Mesendoderm (in vitro differentiated cells): ENCODE results near the gene CENPC.
"Not testable (repeated sequence)": the region's sequence is repeated elsewhere in the genome, so short reads cannot be mapped to it uniquely, and the experiment has no call there.

Source experiments
- DNase-seq: peaks from one replicate; pipeline ENCODE4 v3.0.0; 2013
- H2AK5ac ChIP-seq: 2 replicates; pipeline ENCODE4 v1.6.1; 2013; ENCODE audit warnings: low read length, inconsistent platforms
- H2BK120ac ChIP-seq: 2 replicates; pipeline ENCODE4 v1.6.1; 2013; ENCODE audit warnings: low read depth, mild to moderate bottlenecking, low read length, moderate library complexity, mixed read lengths
- H2BK15ac ChIP-seq: replicated peaks from 2 replicates; pipeline ENCODE4 v1.6.1; 2013; ENCODE audit warnings: low read depth, mild to moderate bottlenecking, moderate library complexity
- H2BK5ac ChIP-seq: 2 replicates; pipeline ENCODE4 v1.6.1; 2013; ENCODE audit warnings: low read length, inconsistent platforms
- H3K18ac ChIP-seq: 2 replicates; pipeline ENCODE4 v1.6.1; 2013; ENCODE audit warnings: mild to moderate bottlenecking, low read length, mixed read lengths
- H3K23ac ChIP-seq: one replicate; pipeline ENCODE4 v1.6.1; 2013; ENCODE audit warnings: low read length
- H3K27ac ChIP-seq: 2 replicates; pipeline ENCODE4 v1.5.1; 2013; ENCODE audit warnings: low read depth, mild to moderate bottlenecking, inconsistent platforms, low read length, moderate library complexity
- H3K27me3 ChIP-seq: 2 replicates; pipeline ENCODE4 v1.6.1; 2013; ENCODE audit warnings: low read length, control low read depth, mild to moderate bottlenecking, inconsistent platforms; ENCODE audit not compliant: insufficient read depth, poor library complexity
- H3K36me3 ChIP-seq: 2 replicates; pipeline ENCODE4 v1.6.1; 2013; ENCODE audit warnings: low read length, inconsistent platforms; ENCODE audit not compliant: control insufficient read depth, insufficient read depth
- H3K4ac ChIP-seq: one replicate; pipeline ENCODE4 v1.6.1; 2013; ENCODE audit warnings: low read depth, mild to moderate bottlenecking, low read length, moderate library complexity
- H3K4me1 ChIP-seq: 2 replicates; pipeline ENCODE4 v1.6.1; 2013; ENCODE audit warnings: low read depth, low read length, inconsistent platforms; ENCODE audit not compliant: control insufficient read depth
- H3K4me2 ChIP-seq: 2 replicates; pipeline ENCODE4 v1.6.1; 2013; ENCODE audit warnings: low read length
- H3K4me3 ChIP-seq: 2 replicates; pipeline ENCODE4 v1.5.1; 2013; ENCODE audit warnings: mild to moderate bottlenecking, low read length
- H3K56ac ChIP-seq: one replicate; pipeline ENCODE4 v1.6.1; 2013; ENCODE audit warnings: low read length
- H3K79me1 ChIP-seq: 2 replicates; pipeline ENCODE4 v1.6.1; 2013; ENCODE audit warnings: low read length, inconsistent platforms
- H3K79me2 ChIP-seq: 2 replicates; pipeline ENCODE4 v1.6.1; 2013; ENCODE audit warnings: mild to moderate bottlenecking, low read length; ENCODE audit not compliant: control insufficient read depth, insufficient read depth
- H3K9ac ChIP-seq: 2 replicates; pipeline ENCODE4 v1.6.1; 2013; ENCODE audit warnings: low read length, inconsistent platforms
- H4K5ac ChIP-seq: one replicate; pipeline ENCODE4 v1.6.1; 2013; ENCODE audit warnings: low read length
- H4K8ac ChIP-seq: one replicate; pipeline ENCODE4 v1.6.1; 2013; ENCODE audit warnings: low read depth, mild to moderate bottlenecking, control low read depth, low read length, moderate library complexity
- WGBS: extraction: QIAGEN DNeasy Blood & Tissue Kit; methylation state at CpG from one replicate; pipeline ENCODE4 v1.1.7; 2013; ENCODE audit warnings: low lambda C conversion rate, missing lambda C conversion rate; ENCODE audit not compliant: insufficient coverage; ENCODE audit errors: extremely low coverage; 5-methylcytosine and 5-hydroxymethylcytosine counted together

The CENPC gene

GRCh38 chr4:67558493-67558892 lies 13.2 kb upstream of the CENPC start, which contains the start of gene STAP1:
STAP1 (plus strand) TSS chr4:67558727; CDS start chr4:67558810, 83 bp downstream.
- Histone ChIP-seq H3K27me3 (no peaks in the 10 kb centered on the region), H3K79me1 (no peaks in the 10 kb centered on the region), H2BK5ac (no peak within 1 kb of the TSS), H4K5ac (no peak within 1 kb of the TSS), H3K36me3 (no peaks in the 10 kb centered on the region), H3K79me2 (no peaks in the 10 kb centered on the region), H4K8ac (no peak within 1 kb of the TSS), H3K56ac (no peak within 1 kb of the TSS), H3K4me2 (no peak within 1 kb of the TSS), H3K4me1 (no peaks in the 10 kb centered on the region), H3K9ac (no peak within 1 kb of the TSS), H2BK15ac (no peak within 1 kb of the TSS), H3K4ac (no peak within 1 kb of the TSS), H3K18ac (no peak within 1 kb of the TSS), H2AK5ac (no peak within 1 kb of the TSS), H2BK120ac (no peak within 1 kb of the TSS), H3K23ac (no peak within 1 kb of the TSS), H3K27ac (no peak within 1 kb of the TSS), H3K4me3 (no peak within 1 kb of the TSS)
- WGBS = no CpG with 5 or more reads among the region's 4 CpGs
- no peak for DNase-seq

- H3K4ac ChIP-seq = no peak overlapping the region
- no peak overlapping the region for H3K9ac ChIP-seq
- DNase-seq = no peak
- no peak overlapping the region for H4K8ac ChIP-seq
- H2BK120ac ChIP-seq = no peak overlapping the region
- H3K4me2 ChIP-seq = no peak overlapping the region
- H2AK5ac ChIP-seq = no peak overlapping the region
- no peaks in the 10 kb centered on the region for H3K27me3 ChIP-seq
- no peak overlapping the region for H3K18ac ChIP-seq
- no peak overlapping the region for H2BK15ac ChIP-seq
- H4K5ac ChIP-seq = no peak overlapping the region
- H3K79me1 ChIP-seq = no peaks in the 10 kb centered on the region
- no peak overlapping the region for H3K4me3 ChIP-seq
- H3K23ac ChIP-seq = no peak overlapping the region
- WGBS = no CpG with 5 or more reads among the region's 2 CpGs
- H3K36me3 ChIP-seq = no peaks in the 10 kb centered on the region
- no peak overlapping the region for H2BK5ac ChIP-seq
- no peak overlapping the region for H3K56ac ChIP-seq
- no peaks in the 10 kb centered on the region for H3K4me1 ChIP-seq
- H3K79me2 ChIP-seq = no peaks in the 10 kb centered on the region
- H3K27ac ChIP-seq = no peak overlapping the region
Observed at GRCh38 chr4:67556436-67556835, 11.1 kb upstream of the CENPC start.

- Histone ChIP-seq H3K56ac (no peak overlapping the region), H4K5ac (no peak overlapping the region), H3K36me3 (no peaks in the 10 kb centered on the region), H3K9ac (no peak overlapping the region), H3K4ac (no peak overlapping the region), H2BK120ac (no peak overlapping the region), H4K8ac (no peak overlapping the region), H2BK15ac (no peak overlapping the region), H3K27me3 (no peaks in the 10 kb centered on the region), H3K23ac (no peak overlapping the region), H3K27ac (no peak overlapping the region), H3K4me2 (no peak overlapping the region), H3K79me1 (no peaks in the 10 kb centered on the region), H2BK5ac (no peak overlapping the region), H2AK5ac (no peak overlapping the region), H3K79me2 (no peaks in the 10 kb centered on the region), H3K4me1 (no peaks in the 10 kb centered on the region), H3K18ac (no peak overlapping the region), H3K4me3 (no peak overlapping the region)
- DNase-seq = no peak
- WGBS = no CpG with 5 or more reads among the region's 3 CpGs
Observed at GRCh38 chr4:67555447-67555846, 10.1 kb upstream of the CENPC start.

GRCh38 chr4:67554096-67554495 lies 8.8 kb upstream of the CENPC start:
- Histone ChIP-seq H3K27ac (no peak overlapping the region), H3K9ac (no peak overlapping the region), H2BK15ac (no peak overlapping the region), H3K27me3 (no peaks in the 10 kb centered on the region), H3K23ac (no peak overlapping the region), H3K4me1 (no peaks in the 10 kb centered on the region), H3K4ac (no peak overlapping the region), H3K18ac (no peak overlapping the region), H3K79me1 (no peaks in the 10 kb centered on the region), H2AK5ac (no peak overlapping the region), H3K4me2 (no peak overlapping the region), H3K4me3 (no peak overlapping the region), H3K79me2 (no peaks in the 10 kb centered on the region), H4K5ac (no peak overlapping the region), H3K36me3 (no peaks in the 10 kb centered on the region), H3K56ac (no peak overlapping the region), H2BK5ac (no peak overlapping the region), H4K8ac (no peak overlapping the region), H2BK120ac (no peak overlapping the region)
- DNase-seq = no peak
- WGBS = no CpG with 5 or more reads among the region's 3 CpGs

- H3K4me3 ChIP-seq, H3K36me3 ChIP-seq, H2BK15ac ChIP-seq, H2BK5ac ChIP-seq, H3K4me2 ChIP-seq, H2BK120ac ChIP-seq, H3K18ac ChIP-seq, H3K9ac ChIP-seq, DNase-seq, H3K4ac ChIP-seq, H4K8ac ChIP-seq, H3K27ac ChIP-seq, H2AK5ac ChIP-seq, H3K23ac ChIP-seq, H3K27me3 ChIP-seq, H3K79me1 ChIP-seq, H3K56ac ChIP-seq, H3K79me2 ChIP-seq, H3K4me1 ChIP-seq, H4K5ac ChIP-seq: not testable (repeated sequence)
- no CpG with 5 or more reads among the region's 4 CpGs for WGBS
Observed at GRCh38 chr4:67552146-67552792, 7.0 kb upstream of the CENPC start.

- Histone ChIP-seq H3K9ac (no peak overlapping the region), H3K79me1 (no peaks in the 10 kb centered on the region), H3K4me2 (no peak overlapping the region)
Observed at GRCh38 chr4:67550857-67551256, 5.6 kb upstream of the CENPC start.

More at GRCh38 chr4:67550857-67551256, 5.6 kb upstream of the CENPC start:
- no peak overlapping the region for H3K4me3 ChIP-seq
- no peaks in the 10 kb centered on the region for H3K36me3 ChIP-seq
- H3K79me2 ChIP-seq = no peaks in the 10 kb centered on the region
- H2BK120ac ChIP-seq = no peak overlapping the region
- H2AK5ac ChIP-seq = no peak overlapping the region
- no peak for DNase-seq
- H3K4me1 ChIP-seq = no peaks in the 10 kb centered on the region
- no peak overlapping the region for H3K56ac ChIP-seq
- H3K4ac ChIP-seq = no peak overlapping the region
- no peak overlapping the region for H3K27ac ChIP-seq
- H3K23ac ChIP-seq = no peak overlapping the region
- no CpG with 5 or more reads among the region's 3 CpGs for whole genome bisulfite sequencing
- H4K5ac ChIP-seq = no peak overlapping the region
- H3K27me3 ChIP-seq = no peaks in the 10 kb centered on the region
- no peak overlapping the region for H2BK15ac ChIP-seq
- no peak overlapping the region for H2BK5ac ChIP-seq
- H3K18ac ChIP-seq = no peak overlapping the region
- H4K8ac ChIP-seq = no peak overlapping the region
